GM12865 (cell line): ENCODE results near the gene LANCL1.
A peak's percentile ranks its signal among the peaks of the same experiment; 100 is the strongest.

Experiments
- DNase-seq: peaks from one replicate; pipeline ENCODE4 v3.0.0; 2010; ENCODE audit warnings: low read depth
- H3K4me3 ChIP-seq: 2 replicates; pipeline ENCODE4 v1.5.1; 2011; ENCODE audit warnings: mild to moderate bottlenecking, low read depth, low read length, control low read depth
- CTCF ChIP-seq: IDR thresholded peaks from 2 replicates; pipeline ENCODE4 v1.5.1; 2011; ENCODE audit warnings: low read length, control low read depth, low read depth, inconsistent platforms; ENCODE audit not compliant: insufficient read depth; ENCODE audit errors: missing control alignments

The LANCL1 gene

GRCh38 chr2:210460322-210461227 lies 16.0 kb downstream of the LANCL1 start:
- H3K4me3 ChIP-seq: no peak overlapping the region
- DNase-seq: peak; percentile 17
- TF ChIP-seq CTCF: no peak

DNA sequence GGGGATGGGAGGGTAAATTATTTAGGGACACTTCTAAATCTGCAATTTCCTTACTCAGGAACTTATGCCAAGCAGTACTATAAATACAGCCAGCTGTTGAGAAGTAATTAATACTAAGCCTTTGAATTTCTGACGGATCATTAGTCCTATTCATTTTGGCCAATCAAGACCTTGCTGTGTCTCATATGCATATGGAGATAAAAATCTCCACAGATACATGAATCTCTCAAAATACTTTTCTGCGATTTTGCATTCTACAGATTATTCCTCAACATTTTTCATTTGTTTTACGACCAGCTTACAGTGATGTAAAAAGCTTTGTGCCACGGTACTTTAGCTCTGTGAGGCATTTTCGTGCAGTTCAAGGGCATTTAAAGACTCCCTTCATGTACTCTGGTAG lies 16.7 kb downstream of the LANCL1 start:
- DNase-seq: no peak
- TF ChIP-seq CTCF: no peak
- no peak overlapping the region for H3K4me3 ChIP-seq

GRCh38 chr2:210459407-210459806 lies 17.2 kb downstream of the LANCL1 start:
- no peak for TF ChIP-seq CTCF
- no peak overlapping the region for H3K4me3 ChIP-seq
- no peak for DNase-seq

- H3K4me3 ChIP-seq: no peak overlapping the region
- TF ChIP-seq CTCF: no peak
- DNase-seq: no peak
Measured at GRCh38 chr2:210458395-210458794, 18.2 kb downstream of the LANCL1 start.

- no peak for DNase-seq
Measured at GRCh38 chr2:210456571-210456970, 20.0 kb downstream of the LANCL1 start.

DNA sequence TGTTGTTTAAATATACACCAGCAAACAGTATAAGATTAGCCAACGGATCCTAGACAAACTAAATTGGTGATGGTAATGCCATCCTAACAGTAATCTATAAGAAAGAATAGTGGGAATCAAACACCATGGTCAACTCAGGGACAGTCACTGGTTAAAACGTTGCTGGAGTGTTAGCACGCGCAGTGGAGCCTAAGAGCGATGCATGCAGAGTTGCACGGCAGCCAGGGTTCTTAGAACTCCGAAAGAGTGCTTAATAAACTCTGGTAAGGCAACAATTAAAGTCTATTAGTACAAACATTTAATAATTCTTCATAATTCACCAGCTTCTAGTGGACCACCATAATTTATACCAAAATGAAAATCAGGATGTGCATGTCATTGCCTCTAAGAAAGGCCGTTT lies 22.2 kb downstream of the LANCL1 start:
- no peak overlapping the region for H3K4me3 ChIP-seq
- TF ChIP-seq CTCF: no peak

More at GRCh38 chr2:210456571-210456970, 20.0 kb downstream of the LANCL1 start:
- H3K4me3 ChIP-seq: no peak overlapping the region
- TF ChIP-seq CTCF: no peak

More for the DNA sequence above, 22.2 kb downstream of the LANCL1 start:
- no peak for DNase-seq
